Gastroesophageal sphincter (tissue), 4 donors: ENCODE data around the gene FOXO1. TPM values are rescaled to one million over a fixed set of nuclear protein-coding genes. Genes with fewer than 3 reads are reported as not detected.

Source experiments
- ATAC-seq: fragments of 150-250 bp; one replicate; pipeline ENCODE4 v1.9.1; 2016; ENCODE audit warnings: mild to moderate bottlenecking, moderate library complexity
- H3K27ac ChIP-seq, 4 donors: fragments of 200-600 bp; sonication (generic) in 3 of 4; 1 replicate in 3 of 4; 2 replicates in 1 of 4; pipeline ENCODE4 v1.5.1; 2016 to 2019
- H3K27me3 ChIP-seq: fragments of 200-600 bp; sonication (generic); one replicate; pipeline ENCODE4 v1.5.1; 2019
- H3K36me3 ChIP-seq, 2 donors: fragments of 200-600 bp; sonication (generic); one replicate each; pipeline ENCODE4 v1.5.1; 2019; ENCODE audit warnings: control low read depth in 1 of 2
- H3K4me1 ChIP-seq, 3 donors: fragments of 200-600 bp; sonication (generic); 1 replicate in 2 of 3; 2 replicates in 1 of 3; pipeline ENCODE4 v1.5.1; 2016 to 2019; ENCODE audit warnings: control low read depth in 2 of 3
- H3K4me3 ChIP-seq, 2 donors: fragments of 200-600 bp; sonication (generic); one replicate each; pipeline ENCODE4 v1.5.1; 2019; ENCODE audit warnings: mild to moderate bottlenecking in 1 of 2, moderate library complexity in 1 of 2
- H3K9me3 ChIP-seq, 3 donors: fragments of 200-600 bp; sonication (generic); one replicate each; pipeline ENCODE4 v1.5.1; 2017 to 2019; ENCODE audit warnings: control low read depth in 2 of 3
- CTCF ChIP-seq, 4 experiments: fragments of 200-600 bp in 2 of 4; fragments of 450-650 bp in 2 of 4; sonication (generic) in 1 of 4; IDR thresholded peaks; one replicate each; pipeline ENCODE4 v1.5.1; 2017 to 2019; ENCODE audit warnings: antibody characterized with exemption in 4 of 4, mild to moderate bottlenecking in 2 of 4, moderate library complexity in 2 of 4
- EP300 ChIP-seq: sonication (generic); formaldehyde crosslinking; IDR thresholded peaks from one replicate; pipeline ENCODE4 v1.6.1; 2017; ENCODE audit warnings: antibody characterized with exemption, mild to moderate bottlenecking
- POLR2A ChIP-seq, 2 donors: fragments of 450-650 bp; IDR thresholded peaks; one replicate each; pipeline ENCODE4 v1.6.1; 2017; ENCODE audit warnings: antibody characterized with exemption in 2 of 2, mild to moderate bottlenecking in 2 of 2, moderate library complexity in 1 of 2
- POLR2AphosphoS5 ChIP-seq: sonication (generic); formaldehyde crosslinking; IDR thresholded peaks from one replicate; pipeline ENCODE4 v1.6.1; 2017; ENCODE audit warnings: antibody characterized with exemption
- WGBS, 2 donors: methylation state at CpG; one replicate each; pipeline ENCODE4 v1.1.5; 2018; ENCODE audit warnings: low coverage in 1 of 2; 5-methylcytosine and 5-hydroxymethylcytosine counted together
- total RNA-seq, 4 donors: library from RNA; depleted of rRNA; stranded (reverse); fragments of >200 nt; gene quantifications; one replicate each; pipeline ENCODE4 v1.1.0, GENCODE V29; 2016

FOXO1 gene
- total RNA-seq, 4 donors from 2014 or later = 52.4 to 72.2 (median 59.5) TPM

- WGBS, 2 donors = 80 to 93% methylated on average over 6 of the region's 7 CpGs
- no peak for ATAC-seq
Measured at GRCh38 chr13:40680659-40681323, 14.3 kb upstream of the FOXO1 start.

GRCh38 chr13:40679480-40679985, 13.1 kb upstream of the FOXO1 start:
- Histone ChIP-seq H3K9me3 (no peaks in the 10 kb centered on the region), H3K4me3 (no peak overlapping the region), H3K27ac (no peak overlapping the region), H3K36me3 (no peaks in the 10 kb centered on the region), H3K4me1 (peaks cover 0 to 22% (median 7%) of the 10 kb centered on the region in 3 donors), H3K27me3 (no peaks in the 10 kb centered on the region)
- WGBS, 2 donors = 94 to 95% methylated on average over 2 to 5 of the region's 6 CpGs
- ATAC-seq = no peak
- TF ChIP-seq CTCF (IDR thresholded peaks at IDR 0.05) (no peak), POLR2A (IDR thresholded peaks at IDR 0.05) (no peak), POLR2AphosphoS5 (no peak), EP300 (no peak)

More at GRCh38 chr13:40680659-40681323, 14.3 kb upstream of the FOXO1 start:
- TF ChIP-seq POLR2AphosphoS5 = no peak
- no peak for TF ChIP-seq CTCF (IDR thresholded peaks at IDR 0.05)
- TF ChIP-seq EP300 = no peak
- TF ChIP-seq POLR2A (IDR thresholded peaks at IDR 0.05) = no peak
- Histone ChIP-seq H3K4me3 (no peak overlapping the region), H3K9me3 (no peaks in the 10 kb centered on the region), H3K27me3 (no peaks in the 10 kb centered on the region), H3K27ac (peak overlapping the region in 1 of 4 donors; percentile 29), H3K4me1 (peaks cover 0 to 22% (median 7%) of the 10 kb centered on the region in 3 donors), H3K36me3 (no peaks in the 10 kb centered on the region)

DNA sequence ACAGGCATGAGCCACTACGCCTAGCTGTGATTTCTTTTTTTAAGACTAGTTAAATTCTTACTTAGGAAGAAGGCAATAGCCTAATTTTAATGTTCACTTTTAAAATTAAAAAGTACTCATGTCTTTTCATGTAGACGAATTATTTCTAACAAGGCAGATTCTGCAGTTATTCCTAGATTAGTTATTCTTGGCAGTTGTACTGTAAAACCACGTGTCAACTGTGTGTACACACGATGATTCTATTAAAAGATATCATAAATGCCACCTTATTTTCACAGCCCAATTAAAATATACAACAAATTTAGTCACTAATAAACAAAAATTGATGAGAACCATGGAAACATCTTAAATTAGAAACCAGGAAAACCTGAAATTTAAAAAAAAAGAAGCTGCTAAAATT, 10.6 kb upstream of the FOXO1 start:
- TF ChIP-seq POLR2A (IDR thresholded peaks at IDR 0.05) (no peak), CTCF (IDR thresholded peaks at IDR 0.05) (no peak), EP300 (no peak), POLR2AphosphoS5 (no peak)
- Histone ChIP-seq H3K27me3 (no peaks in the 10 kb centered on the region), H3K27ac (no peak overlapping the region), H3K4me3 (no peak overlapping the region), H3K4me1 (peaks cover 0 to 12% (median 0%) of the 10 kb centered on the region in 3 donors), H3K36me3 (no peaks in the 10 kb centered on the region), H3K9me3 (no peaks in the 10 kb centered on the region)
- no peak for ATAC-seq
- 26 to 31% methylated on average over 4 of the region's 4 CpGs for WGBS, 2 donors

DNA sequence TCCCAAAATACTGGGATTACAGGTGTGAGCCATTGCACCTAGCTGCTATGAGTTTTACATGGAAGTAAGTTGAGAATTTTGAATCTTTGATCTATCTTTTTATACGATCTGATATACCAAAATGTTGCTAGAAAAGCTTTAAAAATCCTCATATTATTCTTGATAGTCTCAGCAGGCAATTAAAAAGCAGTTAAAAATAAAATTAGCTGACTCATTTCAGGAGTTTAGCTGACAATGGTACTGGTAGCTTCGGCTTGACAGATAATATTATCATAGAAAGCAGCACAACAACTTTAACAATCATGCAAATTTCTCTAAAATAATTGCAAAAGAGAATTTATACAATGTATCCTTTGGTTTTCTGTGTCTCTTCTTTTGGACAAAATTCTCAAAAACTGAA, 9.6 kb upstream of the FOXO1 start:
- Histone ChIP-seq H3K27me3 (no peaks in the 10 kb centered on the region), H3K4me1 (peaks cover 0 to 1% (median 0%) of the 10 kb centered on the region in 3 donors), H3K4me3 (no peak overlapping the region), H3K36me3 (no peaks in the 10 kb centered on the region), H3K9me3 (no peaks in the 10 kb centered on the region), H3K27ac (no peak overlapping the region)
- no peak for TF ChIP-seq EP300
- no peak for TF ChIP-seq POLR2AphosphoS5
- no peak for TF ChIP-seq POLR2A (IDR thresholded peaks at IDR 0.05)
- TF ChIP-seq CTCF (IDR thresholded peaks at IDR 0.05) = no peak
- ATAC-seq = no peak
- 85 to 96% methylated on average over 2 of the region's 2 CpGs for WGBS, 2 donors

- no peak for ATAC-seq
- no peak overlapping the region for H3K27ac ChIP-seq
Measured at GRCh38 chr13:40673414-40673813, 7.0 kb upstream of the FOXO1 start.

More at GRCh38 chr13:40673414-40673813, 7.0 kb upstream of the FOXO1 start:
- Histone ChIP-seq H3K4me3 (no peak overlapping the region), H3K27me3 (no peaks in the 10 kb centered on the region), H3K36me3 (no peaks in the 10 kb centered on the region), H3K9me3 (no peaks in the 10 kb centered on the region), H3K4me1 (peaks cover 0 to 4% (median 0%) of the 10 kb centered on the region in 3 donors)
- TF ChIP-seq POLR2AphosphoS5 (no peak), CTCF (IDR thresholded peaks at IDR 0.05) (no peak), EP300 (no peak), POLR2A (IDR thresholded peaks at IDR 0.05) (no peak)
